Cardiac ventricle fibroblast (primary cell): ENCODE data around the gene RBM25. TPM values are rescaled to one million over a fixed set of nuclear protein-coding genes. Genes with fewer than 3 reads are reported as not detected.

Experiments
- total RNA-seq: library from RNA; depleted of rRNA; stranded (reverse); fragments of >200 nt; gene quantifications from 2 replicates; pipeline ENCODE4 v1.2.3, GENCODE V29; 2015

RBM25 gene
- total RNA-seq, result 16.7 and 16.9 TPM in 2 replicates

DNA sequence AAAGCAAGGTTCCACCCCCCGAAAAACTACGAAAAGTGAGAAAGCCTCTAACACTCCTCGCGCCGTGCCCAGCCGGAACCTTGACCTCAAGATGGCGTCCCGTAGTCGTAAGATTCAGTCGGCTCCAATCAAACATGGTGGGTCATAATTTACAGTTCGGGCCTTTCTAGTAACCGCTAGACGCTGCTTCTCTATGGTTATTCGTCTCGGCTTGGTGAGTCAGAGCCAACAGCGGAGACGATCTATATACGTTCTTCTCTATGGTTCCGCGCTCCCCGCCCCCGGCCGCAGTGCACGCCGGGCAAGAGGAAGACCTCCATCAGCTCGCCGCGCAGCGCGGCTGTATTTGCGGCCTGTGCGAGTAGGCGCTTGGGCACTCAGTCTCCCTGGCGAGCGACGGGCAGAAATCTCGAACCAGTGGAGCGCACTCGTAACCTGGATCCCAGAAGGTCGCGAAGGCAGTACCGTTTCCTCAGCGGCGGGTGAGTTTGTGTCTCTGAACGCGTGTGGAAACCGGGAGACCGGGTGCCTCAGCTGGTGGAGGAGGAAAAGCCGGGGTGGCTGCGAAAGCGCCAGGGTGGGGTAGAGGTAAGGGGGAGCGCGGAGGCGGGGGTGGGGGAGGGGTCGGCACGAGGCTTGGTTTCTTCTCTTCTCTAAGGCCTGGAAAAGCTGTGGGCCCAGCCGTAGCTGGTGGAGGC lies at the start of gene RBM25:
Gene RBM25 (plus strand): TSS at position 311 of the 698 bp plus-strand sequence. CDS start 13,108 bp downstream, outside the sequence.

DNA sequence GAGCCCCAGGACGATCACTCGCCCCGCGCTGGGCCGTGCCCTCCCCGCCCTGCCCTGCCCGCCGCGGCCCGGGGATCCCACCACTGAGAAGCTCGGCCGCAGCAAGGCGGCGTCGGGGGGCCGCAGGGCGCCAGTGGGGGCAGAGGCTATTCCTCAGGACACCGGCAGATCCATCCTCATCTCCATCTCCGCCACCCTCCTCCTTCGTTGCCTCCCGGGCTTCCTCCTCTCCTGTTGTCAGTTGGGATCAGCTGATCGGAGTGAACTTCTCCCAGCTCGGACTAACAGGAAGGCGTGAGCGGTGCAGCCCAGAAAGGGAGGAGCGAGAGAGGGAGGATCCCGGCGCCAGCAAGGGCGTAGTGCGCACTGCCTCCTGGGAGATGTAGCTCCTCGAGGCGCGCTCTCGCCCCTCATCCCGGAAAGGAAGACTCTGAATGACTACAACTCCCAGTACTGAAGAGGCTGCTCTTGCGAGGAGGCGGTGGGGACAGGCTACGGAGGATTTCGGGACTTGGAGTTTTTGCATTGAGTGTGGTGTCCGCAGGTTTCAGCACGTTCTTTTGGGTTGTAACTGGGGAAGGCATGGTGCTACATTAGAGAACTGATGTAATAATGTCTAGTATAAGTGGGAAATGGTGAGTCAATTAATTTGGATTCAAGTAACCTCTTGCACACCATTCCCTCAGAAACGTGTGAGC lies 31.3 kb upstream of the RBM25 start, which contains the start of gene ZFYVE1:
Gene ZFYVE1 (minus strand): TSS at position 262 of the 698 bp plus-strand sequence. CDS start 2,598 bp downstream, outside the sequence.

DNA sequence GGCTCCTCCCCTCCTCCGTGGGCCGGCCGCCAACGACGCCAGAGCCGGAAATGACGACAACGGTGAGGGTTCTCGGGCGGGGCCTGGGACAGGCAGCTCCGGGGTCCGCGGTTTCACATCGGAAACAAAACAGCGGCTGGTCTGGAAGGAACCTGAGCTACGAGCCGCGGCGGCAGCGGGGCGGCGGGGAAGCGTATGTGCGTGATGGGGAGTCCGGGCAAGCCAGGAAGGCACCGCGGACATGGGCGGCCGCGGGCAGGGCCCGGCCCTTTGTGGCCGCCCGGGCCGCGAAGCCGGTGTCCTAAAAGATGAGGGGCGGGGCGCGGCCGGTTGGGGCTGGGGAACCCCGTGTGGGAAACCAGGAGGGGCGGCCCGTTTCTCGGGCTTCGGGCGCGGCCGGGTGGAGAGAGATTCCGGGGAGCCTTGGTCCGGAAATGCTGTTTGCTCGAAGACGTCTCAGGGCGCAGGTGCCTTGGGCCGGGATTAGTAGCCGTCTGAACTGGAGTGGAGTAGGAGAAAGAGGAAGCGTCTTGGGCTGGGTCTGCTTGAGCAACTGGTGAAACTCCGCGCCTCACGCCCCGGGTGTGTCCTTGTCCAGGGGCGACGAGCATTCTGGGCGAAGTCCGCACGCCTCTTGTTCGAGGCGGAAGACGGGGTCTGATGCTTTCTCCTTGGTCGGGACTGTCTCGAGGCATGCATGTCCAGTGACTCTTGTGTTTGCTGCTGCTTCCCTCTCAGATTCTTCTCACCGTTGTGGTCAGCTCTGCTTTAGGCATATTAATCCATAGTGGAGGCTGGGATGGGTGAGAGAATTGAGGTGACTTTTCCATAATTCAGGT lies 78.3 kb downstream of the RBM25 start, which contains the start of gene PSEN1:
Gene PSEN1 (plus strand): TSS at position 121 of the 839 bp plus-strand sequence. CDS start 11,513 bp downstream, outside the sequence.

Other genes starting within 250 kb of the RBM25 start
- gene DPF3, start 164.4 kb upstream of the RBM25 start, total RNA-seq, result 0.19 and 0.29 TPM in 2 replicates
- gene DCAF4, start 132.1 kb upstream of the RBM25 start, total RNA-seq, result 18.0 and 34.2 TPM in 2 replicates
- gene ZFYVE1, start 31.4 kb upstream of the RBM25 start, total RNA-seq, result 19.3 and 20.4 TPM in 2 replicates
- gene PSEN1, start 78.0 kb downstream of the RBM25 start, total RNA-seq, result 24.0 and 31.4 TPM in 2 replicates
- 33.1 and 35.6 TPM in 2 replicates for gene PAPLN, start 179.0 kb downstream of the RBM25 start, total RNA-seq